Globus pallidus (tissue), 1 donor: ENCODE results near the gene KRTAP12-1.

Experiments
- DNase-seq: peaks from one replicate; pipeline ENCODE4 v3.0.0-alpha.2; 2015; ENCODE audit warnings: low spot score

Gene KRTAP12-1

GRCh38 chr21:44711327-44712202 lies 29.6 kb upstream of the KRTAP12-1 start, which contains the start of gene TSPEAR:
TSPEAR (minus strand) TSS chr21:44711572; CDS start chr21:44711514, 58 bp downstream.
- no peak for DNase-seq

- DNase-seq = no peak
Observed at GRCh38 chr21:44710756-44711326, 28.9 kb upstream of the KRTAP12-1 start.

GRCh38 chr21:44710294-44710665 lies 28.3 kb upstream of the KRTAP12-1 start:
- DNase-seq = no peak

- no peak for DNase-seq
Observed at GRCh38 chr21:44709426-44710293, 27.7 kb upstream of the KRTAP12-1 start.

- DNase-seq = no peak
Observed at GRCh38 chr21:44708866-44709425, 27.0 kb upstream of the KRTAP12-1 start.

- no peak for DNase-seq
Observed at GRCh38 chr21:44708213-44708865, 26.4 kb upstream of the KRTAP12-1 start.

GRCh38 chr21:44706706-44707581 lies 25.0 kb upstream of the KRTAP12-1 start:
- no peak for DNase-seq

- no peak for DNase-seq
Observed at GRCh38 chr21:44706026-44706705, 24.2 kb upstream of the KRTAP12-1 start.

- DNase-seq = no peak
Observed at GRCh38 chr21:44704636-44705001, 22.7 kb upstream of the KRTAP12-1 start.

- DNase-seq = no peak
Observed at GRCh38 chr21:44703731-44704635, 22.0 kb upstream of the KRTAP12-1 start.

GRCh38 chr21:44702973-44703730 lies 21.2 kb upstream of the KRTAP12-1 start:
- no peak for DNase-seq

GRCh38 chr21:44702111-44702972 lies 20.4 kb upstream of the KRTAP12-1 start:
- no peak for DNase-seq

- DNase-seq = no peak
Observed at GRCh38 chr21:44701541-44701940, 19.6 kb upstream of the KRTAP12-1 start.

GRCh38 chr21:44701023-44701400 lies 19.0 kb upstream of the KRTAP12-1 start:
- no peak for DNase-seq

- DNase-seq = no peak
Observed at GRCh38 chr21:44700101-44701022, 18.4 kb upstream of the KRTAP12-1 start.

- DNase-seq = no peak
Observed at GRCh38 chr21:44699502-44700001, 17.6 kb upstream of the KRTAP12-1 start.
